SK-N-SH (cell line): ENCODE measurements around the gene HBG1. TPM values are rescaled to one million over a fixed set of nuclear protein-coding genes. Genes with fewer than 3 reads are reported as not detected.

Experiments used
- CTCF ChIA-PET: fragments of 300-600, 350-600 bp; formaldehyde crosslinking; extraction: SDS; loops from one replicate; lab custom pipeline; 2021; lab: Yijun Ruan, JAX
- POLR2A ChIA-PET: fragments of 350-600 bp; sonication (Branson Sonifier 250); formaldehyde crosslinking; extraction: SDS; loops from one replicate; lab custom pipeline; 2020; ENCODE audit warnings: antibody characterized with exemption, inconsistent platforms; lab: Yijun Ruan, JAX
- DNase-seq: peaks from one replicate; pipeline ENCODE4 v3.0.0; 2012
- H2AFZ ChIP-seq: fragments of 200-600 bp; sonication (generic); 2 replicates; pipeline ENCODE4 v1.8.1; 2016; ENCODE audit warnings: antibody characterized with exemption, mild to moderate bottlenecking, low read depth
- H3F3A ChIP-seq: fragments of 200-600 bp; sonication (generic); replicated peaks from 2 replicates; pipeline ENCODE3; 2016; ENCODE audit warnings: antibody characterized with exemption, mild to moderate bottlenecking; ENCODE audit not compliant: insufficient read depth
- H3K27ac ChIP-seq, 2 experiments: fragments of 200-500 bp in 1 of 2; fragments of 200-600 bp in 1 of 2; sonication (Bioruptor generic) in 1 of 2; sonication (generic), shearing (Covaris generic) in 1 of 2; 2 replicates each; pipeline versions ENCODE4 v1.5.1 to v1.6.1; 2014 to 2016; ENCODE audit warnings: low read depth in 2 of 2, inconsistent platforms in 1 of 2, low read length in 1 of 2, mild to moderate bottlenecking in 1 of 2, mixed read lengths in 1 of 2
- H3K27me3 ChIP-seq: fragments of 200-600 bp; sonication (generic), shearing (Covaris generic); 2 replicates; pipeline ENCODE4 v1.6.1; 2016; ENCODE audit warnings: mixed run types; ENCODE audit not compliant: insufficient read depth
- H3K36me3 ChIP-seq, 2 experiments: fragments of 200-500 bp in 1 of 2; fragments of 200-600 bp in 1 of 2; sonication (Bioruptor generic) in 1 of 2; sonication (generic) in 1 of 2; replicated peaks in 1 of 2; 2 replicates each; pipeline versions ENCODE3 to v1.5.1; 2014 to 2016; ENCODE audit warnings: low read length in 1 of 2, mild to moderate bottlenecking in 1 of 2; ENCODE audit not compliant: insufficient read depth in 2 of 2, control insufficient read depth in 1 of 2
- H3K4me1 ChIP-seq, 2 experiments: fragments of 200-500 bp in 1 of 2; fragments of 200-600 bp in 1 of 2; sonication (Bioruptor generic) in 1 of 2; sonication (generic), shearing (Covaris generic) in 1 of 2; 2 replicates each; pipeline versions ENCODE4 v1.5.1 to v1.6.1; 2014 to 2016; ENCODE audit warnings: low read depth in 1 of 2, low read length in 1 of 2, mixed run types in 1 of 2; ENCODE audit not compliant: insufficient read depth in 2 of 2, control insufficient read depth in 1 of 2
- H3K4me2 ChIP-seq: fragments of 200-600 bp; sonication (generic), shearing (Covaris generic); 2 replicates; pipeline ENCODE4 v1.6.1; 2017; ENCODE audit warnings: mixed run types
- H3K4me3 ChIP-seq, 2 experiments: fragments of 200-500 bp in 1 of 2; fragments of 200-600 bp in 1 of 2; sonication (Bioruptor generic) in 1 of 2; sonication (generic), shearing (Covaris generic) in 1 of 2; 2 replicates each; pipeline versions ENCODE4 v1.5.1 to v1.8.1; 2014 to 2016; ENCODE audit warnings: low read depth in 2 of 2, inconsistent platforms in 1 of 2, low read length in 1 of 2, mild to moderate bottlenecking in 1 of 2, mixed read lengths in 1 of 2, moderate library complexity in 1 of 2
- H3K79me2 ChIP-seq: fragments of 200-600 bp; sonication (generic); 2 replicates; pipeline ENCODE4 v1.8.1; 2017; ENCODE audit warnings: mild to moderate bottlenecking; ENCODE audit not compliant: insufficient read depth
- H3K9ac ChIP-seq: fragments of 200-600 bp; sonication (generic); 2 replicates; pipeline ENCODE4 v1.6.1; 2017; ENCODE audit warnings: mixed run types
- H3K9me2 ChIP-seq: fragments of 200-600 bp; sonication (generic); 2 replicates; pipeline ENCODE4 v1.6.1; 2017; ENCODE audit warnings: mixed run types
- H3K9me3 ChIP-seq: fragments of 200-600 bp; sonication (generic); 2 replicates; pipeline ENCODE4 v1.6.1; 2017; ENCODE audit warnings: mixed run types, mild to moderate bottlenecking, moderate library complexity
- H4K20me1 ChIP-seq: fragments of 200-600 bp; sonication (generic); 2 replicates; pipeline ENCODE4 v1.6.1; 2017; ENCODE audit warnings: mild to moderate bottlenecking, mixed run types; ENCODE audit not compliant: insufficient read depth
- CHD2 ChIP-seq: fragments of 150-350 bp; IDR thresholded peaks from 2 replicates; pipeline ENCODE4 v1.6.1; 2018; ENCODE audit warnings: low read length; ENCODE audit not compliant: partially characterized antibody
- ELF1 ChIP-seq: IDR thresholded peaks from 2 replicates; pipeline ENCODE4 v1.4.0; 2012
- EP300 ChIP-seq, 2 experiments: IDR thresholded peaks; 2 replicates each; pipeline versions ENCODE4 v1.4.0 to v1.6.1; 2012; ENCODE audit warnings: borderline replicate concordance in 1 of 2, low read depth in 1 of 2, low read length in 1 of 2
- EZH2phosphoT487 ChIP-seq: fragments of 200-600 bp; sonication (generic); IDR thresholded peaks from 2 replicates; pipeline ENCODE4 v1.6.1; 2017; ENCODE audit warnings: low read depth, mixed run types, mild to moderate bottlenecking, antibody characterized with exemption, moderate library complexity, borderline replicate concordance
- FOSL2 ChIP-seq: IDR thresholded peaks from 2 replicates; pipeline ENCODE4 v1.4.0; 2012; ENCODE audit warnings: low read depth, mild to moderate bottlenecking, moderate library complexity, borderline replicate concordance
- FOXJ3 ChIP-seq: sonication (generic); formaldehyde crosslinking; IDR thresholded peaks from 2 replicates; pipeline ENCODE4 v1.5.1; 2020; ENCODE audit warnings: mild to moderate bottlenecking, missing genetic modification reagents
- FOXM1 ChIP-seq: IDR thresholded peaks from 2 replicates; pipeline ENCODE4 v1.4.0; 2012; ENCODE audit warnings: low read depth, mild to moderate bottlenecking
- GABPA ChIP-seq: IDR thresholded peaks from 2 replicates; pipeline ENCODE4 v1.4.0; 2012; ENCODE audit warnings: low read depth, mild to moderate bottlenecking
- GATA2 ChIP-seq: sonication (generic); formaldehyde crosslinking; IDR thresholded peaks from 2 replicates; pipeline ENCODE4 v1.5.0; 2020; ENCODE audit warnings: mild to moderate bottlenecking, missing genetic modification reagents
- MXI1 ChIP-seq: IDR thresholded peaks from 2 replicates; pipeline ENCODE4 v1.6.1; 2012; ENCODE audit warnings: mild to moderate bottlenecking, low read depth, low read length, improper control_type of control experiment
- NFIC ChIP-seq: IDR thresholded peaks from 2 replicates; pipeline ENCODE4 v1.4.0; 2012; ENCODE audit warnings: borderline replicate concordance
- POLR2AphosphoS5 ChIP-seq: IDR thresholded peaks from 2 replicates; pipeline ENCODE4 v1.6.1; 2012; ENCODE audit warnings: low read depth, low read length
- RCOR1 ChIP-seq: fragments of 150-350 bp; IDR thresholded peaks from 2 replicates; pipeline ENCODE4 v1.6.1; 2017; ENCODE audit warnings: antibody characterized with exemption, low read length
- RFX5 ChIP-seq: IDR thresholded peaks from 2 replicates; pipeline ENCODE4 v1.6.1; 2012; ENCODE audit warnings: mild to moderate bottlenecking, improper control_type of control experiment, low read length
- RXRA ChIP-seq: IDR thresholded peaks from 2 replicates; pipeline ENCODE4 v1.4.0; 2012; ENCODE audit warnings: low read depth, mild to moderate bottlenecking, borderline replicate concordance
- SMC3 ChIP-seq: IDR thresholded peaks from 2 replicates; pipeline ENCODE4 v1.6.1; 2012; ENCODE audit warnings: low read depth, low read length, improper control_type of control experiment
- YY1 ChIP-seq: IDR thresholded peaks from 2 replicates; pipeline ENCODE4 v1.4.0; 2012; ENCODE audit warnings: low read depth, mild to moderate bottlenecking
- WGBS: methylation state at CpG from one replicate; pipeline ENCODE4 v1.1.6; 2017; ENCODE audit warnings: low lambda C conversion rate; 5-methylcytosine and 5-hydroxymethylcytosine counted together
- polyA plus RNA-seq, 3 experiments: library from polyadenylated mRNA; depleted of rRNA; stranded (reverse); fragments of >200 nt; gene quantifications; 2 replicates each; pipeline ENCODE4 v1.2.3, GENCODE V29; 2012
- TF ChIP-seq, protein P1 (sequence below): IDR thresholded peaks from 2 replicates; pipeline ENCODE4; 2012
- TF ChIP-seq, protein P2 (sequence below): IDR thresholded peaks from 2 replicates; pipeline ENCODE4 v1.4.0; 2012; ENCODE audit warnings: low read depth
- TF ChIP-seq, protein P3 (sequence below): fragments of 200-600 bp; sonication (generic); IDR thresholded peaks from 2 replicates; pipeline ENCODE4 v1.6.1; 2017; ENCODE audit warnings: antibody characterized with exemption, mild to moderate bottlenecking, moderate library complexity

The HBG1 gene
- polyA plus RNA-seq, 1 of the 3 experiments (the other 2 are of a cell fraction): not detected

DNA sequence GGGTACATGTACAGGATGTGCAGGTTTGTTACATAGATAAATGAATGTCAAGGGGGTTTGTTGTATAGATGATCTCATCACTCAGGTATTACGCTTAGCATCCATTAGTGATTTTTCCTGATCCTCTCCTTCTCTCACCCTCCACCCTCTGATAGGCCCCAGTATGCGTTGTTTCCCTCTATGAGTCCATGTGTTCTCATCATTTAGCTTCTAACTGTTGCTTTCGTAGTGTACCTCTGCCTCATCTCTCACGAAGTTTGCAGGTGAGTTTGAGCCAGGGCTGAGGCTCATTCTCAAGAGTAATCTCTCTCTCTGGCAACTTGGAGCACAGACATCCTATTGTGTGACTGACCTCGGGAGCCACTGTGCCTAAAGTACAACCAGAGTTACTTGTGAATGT is 24.7 kb upstream of the HBG1 start:
- Histone ChIP-seq H3K9ac (no peak overlapping the region), H3K27me3 (peaks cover 9% of the 10 kb centered on the region), H3K9me2 (no peaks in the 10 kb centered on the region), H3K4me1 (no peaks in the 10 kb centered on the region), H3K4me2 (no peak overlapping the region), H3F3A (no peaks in the 10 kb centered on the region), H3K27ac (no peak overlapping the region), H3K36me3 (no peaks in the 10 kb centered on the region), H3K79me2 (no peaks in the 10 kb centered on the region), H2AFZ (no peak overlapping the region), H4K20me1 (no peaks in the 10 kb centered on the region), H3K4me3 (no peak overlapping the region), H3K9me3 (no peaks in the 10 kb centered on the region)
- WGBS: 11% methylated on average over 5 of the region's 5 CpGs
- POLR2A ChIA-PET: no interaction called here
- CTCF ChIA-PET: no interaction called here
- DNase-seq: no peak
- TF ChIP-seq EP300 (IDR thresholded peaks at IDR 0.05; ENCODE audit: borderline replicate concordance in 1 of 2, low read depth in 1 of 2, low read length in 1 of 2): no peak
- no peak for TF ChIP-seq GATA2 (CRISPR knock-in tag)
- no peak for TF ChIP-seq ELF1
- TF ChIP-seq FOXJ3 (CRISPR knock-in tag): no peak
- TF ChIP-seq RXRA: no peak
- TF ChIP-seq FOSL2: no peak
- TF ChIP-seq SMC3: no peak

DNA sequence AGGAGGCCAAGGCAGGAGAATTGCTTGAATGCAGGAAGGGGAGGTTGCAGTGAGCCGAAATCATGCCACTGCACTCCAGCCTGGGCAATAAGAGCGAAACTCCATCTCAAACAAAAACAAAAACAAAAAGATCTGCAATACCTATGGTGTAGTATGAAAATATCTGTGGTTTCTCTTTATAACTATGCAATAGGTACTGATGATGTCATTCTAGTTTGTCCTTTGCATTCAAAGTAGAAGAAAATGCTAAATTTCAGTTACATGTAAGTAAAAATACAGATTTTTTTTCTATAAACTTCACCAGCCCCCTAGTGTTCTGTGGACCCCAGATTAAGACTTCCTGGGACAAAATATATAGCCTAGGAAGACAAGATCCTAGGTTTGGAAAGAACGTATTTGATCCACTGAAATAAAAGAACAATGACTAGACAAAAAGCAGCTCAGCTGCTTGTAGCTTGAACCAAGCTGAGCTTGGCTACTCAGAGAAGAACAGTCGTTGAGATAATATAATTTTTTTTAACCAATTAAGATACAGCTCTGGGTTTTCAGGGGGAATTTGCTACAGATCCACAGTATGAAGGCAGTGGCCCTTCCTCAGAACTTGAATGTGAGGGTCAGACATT is 22.8 kb upstream of the HBG1 start:
- 21% methylated on average over 4 of the region's 4 CpGs for WGBS
- Histone ChIP-seq H3K4me3 (no peak overlapping the region), H3K4me1 (no peaks in the 10 kb centered on the region), H3K9me2 (no peaks in the 10 kb centered on the region), H3K27ac (no peak overlapping the region), H3K4me2 (no peak overlapping the region), H4K20me1 (no peaks in the 10 kb centered on the region), H3K9ac (no peak overlapping the region), H3K27me3 (peaks cover 16% of the 10 kb centered on the region), H3K79me2 (no peaks in the 10 kb centered on the region), H3K9me3 (no peaks in the 10 kb centered on the region), H3F3A (no peaks in the 10 kb centered on the region), H2AFZ (no peak overlapping the region), H3K36me3 (no peaks in the 10 kb centered on the region)
- ChIA-PET CTCF (interaction anchor here (0.7 kb wide), 1 partner anchor 124 kb away, joined by 3 read pairs; no protein-coding TSS in a partner anchor), POLR2A (no interaction called here)
- no peak for DNase-seq
- TF ChIP-seq FOXM1 (no peak), RFX5 (no peak), FOSL2 (no peak), RCOR1 (no peak), SMC3 (no peak), NFIC (no peak), GABPA (no peak), EZH2phosphoT487 (no peak), YY1 (no peak), POLR2AphosphoS5 (no peak), MXI1 (no peak), CHD2 (no peak)
- TF ChIP-seq, protein P1, sequence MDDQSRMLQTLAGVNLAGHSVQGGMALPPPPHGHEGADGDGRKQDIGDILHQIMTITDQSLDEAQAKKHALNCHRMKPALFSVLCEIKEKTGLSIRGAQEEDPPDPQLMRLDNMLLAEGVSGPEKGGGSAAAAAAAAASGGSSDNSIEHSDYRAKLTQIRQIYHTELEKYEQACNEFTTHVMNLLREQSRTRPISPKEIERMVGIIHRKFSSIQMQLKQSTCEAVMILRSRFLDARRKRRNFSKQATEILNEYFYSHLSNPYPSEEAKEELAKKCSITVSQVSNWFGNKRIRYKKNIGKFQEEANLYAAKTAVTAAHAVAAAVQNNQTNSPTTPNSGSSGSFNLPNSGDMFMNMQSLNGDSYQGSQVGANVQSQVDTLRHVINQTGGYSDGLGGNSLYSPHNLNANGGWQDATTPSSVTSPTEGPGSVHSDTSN: no peak
- TF ChIP-seq, protein P2, sequence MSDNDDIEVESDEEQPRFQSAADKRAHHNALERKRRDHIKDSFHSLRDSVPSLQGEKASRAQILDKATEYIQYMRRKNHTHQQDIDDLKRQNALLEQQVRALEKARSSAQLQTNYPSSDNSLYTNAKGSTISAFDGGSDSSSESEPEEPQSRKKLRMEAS: no peak
- TF ChIP-seq, protein P3, sequence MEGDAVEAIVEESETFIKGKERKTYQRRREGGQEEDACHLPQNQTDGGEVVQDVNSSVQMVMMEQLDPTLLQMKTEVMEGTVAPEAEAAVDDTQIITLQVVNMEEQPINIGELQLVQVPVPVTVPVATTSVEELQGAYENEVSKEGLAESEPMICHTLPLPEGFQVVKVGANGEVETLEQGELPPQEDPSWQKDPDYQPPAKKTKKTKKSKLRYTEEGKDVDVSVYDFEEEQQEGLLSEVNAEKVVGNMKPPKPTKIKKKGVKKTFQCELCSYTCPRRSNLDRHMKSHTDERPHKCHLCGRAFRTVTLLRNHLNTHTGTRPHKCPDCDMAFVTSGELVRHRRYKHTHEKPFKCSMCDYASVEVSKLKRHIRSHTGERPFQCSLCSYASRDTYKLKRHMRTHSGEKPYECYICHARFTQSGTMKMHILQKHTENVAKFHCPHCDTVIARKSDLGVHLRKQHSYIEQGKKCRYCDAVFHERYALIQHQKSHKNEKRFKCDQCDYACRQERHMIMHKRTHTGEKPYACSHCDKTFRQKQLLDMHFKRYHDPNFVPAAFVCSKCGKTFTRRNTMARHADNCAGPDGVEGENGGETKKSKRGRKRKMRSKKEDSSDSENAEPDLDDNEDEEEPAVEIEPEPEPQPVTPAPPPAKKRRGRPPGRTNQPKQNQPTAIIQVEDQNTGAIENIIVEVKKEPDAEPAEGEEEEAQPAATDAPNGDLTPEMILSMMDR: no peak
